Stimulated activated CD4-positive, alpha-beta T cell treated with anti-CD3 and anti-CD28 coated beads, Interleukin-1b, Interleukin-23, amount 100 ng/mL, for 24 hours (primary cell): Measurements from ENCODE around the gene TBX1.

Experiments used
- DNase-seq, 4 experiments: peaks; one replicate each; pipeline ENCODE4 v3.0.0-alpha.2; 2020; ENCODE audit warnings: low read depth in 4 of 4, low spot score in 1 of 4

Gene TBX1

DNA sequence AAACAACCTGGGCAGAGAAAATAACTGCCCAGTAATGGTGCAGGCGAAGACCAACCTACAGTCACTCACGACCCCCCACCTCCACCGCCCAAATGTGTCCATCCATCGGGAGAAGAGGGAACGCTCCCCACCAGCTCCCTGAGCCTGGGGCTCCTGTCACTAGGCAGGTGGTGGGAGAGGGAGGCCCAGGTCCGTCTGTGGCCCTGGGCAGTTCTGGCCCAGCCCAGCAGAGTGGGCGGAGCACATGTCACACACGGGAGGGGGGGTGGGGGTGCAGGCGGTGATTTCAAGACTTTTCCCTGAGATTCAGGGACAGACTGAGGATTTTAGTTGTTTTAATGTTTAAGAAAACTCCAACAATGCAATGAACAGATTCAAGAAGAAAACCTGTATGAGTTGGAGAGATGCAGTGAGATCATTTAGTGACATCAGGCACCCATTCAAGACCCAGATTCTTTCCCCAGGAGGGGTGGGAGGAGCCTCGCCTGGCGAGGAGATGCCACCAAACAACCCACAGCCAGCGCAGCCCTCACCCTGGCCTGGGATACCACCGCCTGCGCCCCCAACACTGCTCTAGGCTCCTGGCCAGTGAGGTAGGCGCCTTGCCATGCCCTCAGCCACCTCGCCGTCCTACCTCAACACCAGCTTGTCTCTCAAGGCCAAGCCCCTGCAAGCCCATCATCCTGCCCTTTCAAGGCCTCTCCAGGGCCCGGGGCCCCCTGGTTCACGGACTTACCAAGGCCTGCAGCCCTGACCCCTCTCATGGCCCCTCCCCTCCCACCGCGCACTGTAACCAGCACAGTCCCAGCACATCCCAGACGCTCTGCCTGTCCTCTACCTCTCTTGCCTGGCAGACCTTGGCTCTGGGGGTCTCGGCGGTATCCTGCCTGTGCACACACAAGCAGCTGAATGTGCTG lies 36.8 kb downstream of the TBX1 start:
- DNase-seq, result no peak

DNA sequence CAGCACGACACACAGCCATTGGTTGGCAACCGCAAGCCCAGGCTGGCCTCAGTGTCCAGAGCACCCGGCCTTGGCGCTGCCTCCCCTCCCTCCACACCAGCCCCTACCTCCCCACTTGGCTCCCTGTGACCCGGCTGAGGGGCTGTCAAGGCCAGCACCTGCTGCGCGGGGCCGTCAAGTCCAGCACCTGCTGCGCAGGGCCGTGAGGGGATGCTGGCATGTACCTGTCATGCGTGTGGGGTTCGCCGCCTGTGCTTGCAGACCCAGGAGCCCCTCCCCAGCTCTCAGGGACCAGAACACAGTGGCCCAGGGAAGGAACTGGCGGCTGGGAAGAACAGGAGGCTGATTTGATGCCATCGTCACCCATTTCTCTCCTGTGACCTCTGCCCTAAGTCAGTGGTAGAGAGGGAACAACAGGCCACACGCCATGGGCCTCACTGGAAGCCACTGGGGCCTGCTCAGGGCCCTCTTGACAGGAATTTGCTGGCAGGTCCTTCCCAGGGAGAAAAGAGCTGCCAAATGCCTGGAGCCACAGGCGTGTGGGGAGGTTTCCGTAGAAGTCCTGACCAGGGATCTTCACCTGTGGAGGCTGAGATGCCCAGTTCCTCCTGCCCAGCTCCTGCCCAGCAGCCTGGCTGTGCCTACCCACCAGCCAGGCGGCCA lies 37.6 kb downstream of the TBX1 start:
- DNase-seq, result no peak

DNA sequence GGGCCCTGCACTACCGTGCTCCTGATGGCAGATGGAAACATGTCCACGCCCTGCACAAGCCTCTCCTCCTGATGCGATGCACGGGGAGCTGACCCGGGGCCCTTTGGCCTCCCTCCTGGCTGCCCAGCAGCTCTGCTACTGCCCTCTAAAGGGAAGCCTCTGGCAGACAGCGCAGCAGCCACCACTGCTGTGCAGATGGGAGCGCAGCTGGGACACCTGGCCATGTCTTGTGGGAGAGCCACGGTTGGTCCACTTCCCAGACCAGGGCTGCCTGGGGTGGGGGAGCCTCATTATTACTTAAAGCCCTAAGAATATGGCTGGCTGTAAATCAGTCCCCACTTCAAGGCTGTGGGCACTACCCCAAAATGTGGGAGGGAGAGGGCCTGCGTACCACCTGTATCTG lies 38.3 kb downstream of the TBX1 start:
- no peak for DNase-seq

DNA sequence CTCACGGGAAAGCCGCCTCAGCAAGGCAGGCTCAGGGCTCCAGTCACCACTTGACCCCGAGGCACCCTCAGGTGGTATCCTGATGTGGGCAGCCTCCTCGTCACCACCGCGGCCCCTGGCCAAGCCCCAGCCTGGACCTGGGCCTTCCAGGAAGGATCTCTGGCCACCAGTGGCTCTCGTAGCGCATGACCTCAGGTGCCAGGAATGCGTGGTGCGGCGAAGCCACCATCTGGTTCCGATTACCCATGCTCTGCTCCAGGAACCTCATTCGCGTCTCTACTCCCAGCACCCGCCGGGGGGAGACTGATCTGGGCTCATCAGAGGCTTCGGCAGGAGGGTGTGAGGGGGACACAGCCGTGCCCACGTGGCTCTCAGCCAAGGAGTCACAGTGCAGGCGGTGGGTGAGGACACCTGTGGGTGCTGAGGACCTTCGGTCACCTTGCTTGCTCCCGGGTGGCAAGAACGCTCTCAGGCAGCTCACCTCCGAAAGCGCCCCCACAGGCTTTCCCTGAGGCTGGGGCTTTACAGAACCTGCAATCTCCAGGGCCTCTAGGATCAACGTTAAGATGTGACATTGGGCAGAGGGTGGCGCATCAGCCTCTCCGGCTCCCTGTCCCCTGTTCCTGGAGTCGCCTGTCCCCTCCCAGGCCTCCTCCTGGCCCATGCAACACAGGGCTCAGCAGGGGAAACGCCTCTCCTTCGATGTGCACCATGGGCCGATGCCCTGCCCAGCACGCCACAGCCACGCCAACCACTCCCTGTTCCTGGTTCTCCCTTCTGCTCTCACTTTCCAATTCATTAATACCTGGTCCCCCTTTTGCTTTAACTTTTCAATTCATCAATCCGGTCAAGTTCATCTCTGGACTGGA lies 39.0 kb downstream of the TBX1 start:
- DNase-seq, result no peak

DNA sequence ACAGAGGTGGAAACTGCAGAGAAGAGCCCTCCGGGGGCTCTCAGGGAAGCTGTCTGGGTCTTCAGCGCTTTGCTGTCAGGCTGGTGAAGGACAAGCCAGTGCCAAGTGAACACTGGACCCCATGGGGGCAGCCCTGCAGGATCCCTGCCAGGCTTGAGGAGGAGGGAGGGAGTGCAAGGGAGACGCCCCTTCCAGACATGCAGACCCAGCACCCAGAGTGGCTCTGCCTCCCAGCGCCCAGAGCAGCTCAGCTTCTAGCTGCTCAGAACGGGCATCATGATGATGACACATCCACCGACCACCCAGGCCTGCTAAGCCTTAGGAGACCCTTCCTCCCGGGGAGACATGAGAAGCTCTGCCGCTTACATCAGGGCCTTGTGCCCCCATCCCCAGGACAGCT lies 39.7 kb downstream of the TBX1 start:
- DNase-seq, result no peak

DNA sequence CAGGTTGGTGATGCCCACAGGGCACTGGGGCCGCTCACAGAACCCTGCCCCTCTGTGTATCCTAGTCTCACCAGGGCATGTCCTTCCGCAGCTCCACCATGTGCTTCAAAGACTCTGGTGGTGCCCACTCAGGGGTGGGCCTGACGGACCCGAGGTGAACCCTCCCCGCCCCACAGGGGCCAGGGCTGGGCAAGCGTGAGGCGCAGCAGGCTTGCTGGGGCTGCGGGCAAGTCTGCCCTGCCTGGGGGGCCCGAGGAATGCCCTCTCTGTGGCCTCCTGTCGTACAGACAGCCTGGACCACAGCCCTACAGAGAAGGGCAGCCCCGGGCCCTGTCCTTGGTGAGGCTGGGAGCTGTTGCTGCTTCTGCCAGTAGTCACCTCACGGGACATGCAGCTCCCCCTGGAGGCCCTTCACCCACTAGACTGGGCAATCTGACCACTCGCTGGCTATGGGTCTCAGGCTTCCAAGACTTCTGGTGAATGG lies 40.2 kb downstream of the TBX1 start:
- DNase-seq, result no peak

DNA sequence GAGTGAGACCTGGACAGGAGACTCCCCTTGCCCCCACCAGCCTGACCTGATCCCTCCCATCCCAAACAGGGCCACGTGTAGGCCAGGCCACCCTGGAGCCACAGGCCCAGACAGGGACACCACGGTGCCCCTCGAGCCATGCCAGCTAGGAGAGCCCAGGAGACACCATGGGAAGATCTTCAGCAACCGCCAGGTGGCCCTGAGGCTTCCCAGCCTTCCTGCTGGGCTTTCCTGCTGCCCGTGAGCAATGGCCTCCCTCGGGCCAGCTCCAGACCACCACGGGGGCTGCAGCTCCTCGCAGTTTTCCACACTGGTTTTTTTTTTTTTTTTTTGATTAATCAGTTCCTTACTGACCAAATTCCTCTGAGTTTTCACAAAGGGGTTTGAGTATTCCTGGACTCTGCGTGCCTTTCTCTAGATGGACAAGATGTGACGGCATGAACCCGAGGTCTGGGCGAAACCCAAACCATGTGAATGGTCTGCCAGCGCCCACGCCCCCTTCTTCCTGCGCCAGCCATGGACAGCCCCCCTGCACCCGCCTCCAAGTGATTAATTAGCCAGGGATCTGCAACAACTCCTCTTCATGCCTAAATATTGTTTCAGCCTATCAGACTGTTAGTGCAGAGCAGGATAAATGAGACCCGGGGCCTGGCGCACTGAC lies 40.9 kb downstream of the TBX1 start:
- no peak for DNase-seq

DNA sequence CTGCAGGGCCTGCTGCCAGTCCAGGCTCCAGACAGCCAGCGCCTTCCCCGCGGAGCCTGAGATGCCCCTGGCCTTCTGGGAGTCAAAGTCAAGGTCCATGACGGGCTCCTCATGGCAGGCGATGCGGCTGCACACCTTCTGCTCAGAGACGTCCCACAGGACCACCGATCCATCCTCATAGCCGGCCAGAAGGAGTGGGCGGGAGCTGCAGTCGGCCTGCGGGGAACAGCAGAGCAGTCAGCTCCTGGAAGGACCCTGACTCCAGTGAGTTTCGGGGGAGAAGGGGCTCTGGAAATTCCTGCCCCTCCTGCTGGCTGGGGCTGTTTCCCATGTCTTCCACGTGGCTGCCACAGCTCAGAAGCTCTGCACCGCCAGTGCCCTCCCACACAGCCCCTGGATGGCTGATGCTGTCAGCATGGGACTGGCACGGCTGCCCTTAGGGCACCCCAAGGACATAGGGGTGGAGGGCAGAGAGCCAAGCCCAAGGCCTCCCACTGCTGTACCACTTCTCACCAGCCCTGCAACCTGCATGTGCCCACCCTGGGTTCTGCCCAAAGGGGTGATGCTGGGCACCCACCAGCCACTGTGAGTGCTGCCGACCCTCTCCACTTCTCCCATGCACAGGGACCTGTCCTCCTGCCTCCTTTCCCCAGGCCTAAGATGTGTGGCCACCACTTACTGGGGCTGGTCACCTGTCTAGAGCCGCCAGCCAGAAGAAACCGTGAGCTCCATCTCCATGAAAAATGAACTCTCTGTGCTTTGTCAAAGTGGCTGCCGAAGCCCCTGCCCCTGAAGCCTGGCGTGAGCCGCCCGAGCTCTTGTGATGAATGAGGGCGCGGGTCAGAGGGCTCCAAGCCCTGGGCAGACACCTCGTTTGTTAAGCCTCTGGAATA lies 41.7 kb downstream of the TBX1 start:
- DNase-seq, result no peak

DNA sequence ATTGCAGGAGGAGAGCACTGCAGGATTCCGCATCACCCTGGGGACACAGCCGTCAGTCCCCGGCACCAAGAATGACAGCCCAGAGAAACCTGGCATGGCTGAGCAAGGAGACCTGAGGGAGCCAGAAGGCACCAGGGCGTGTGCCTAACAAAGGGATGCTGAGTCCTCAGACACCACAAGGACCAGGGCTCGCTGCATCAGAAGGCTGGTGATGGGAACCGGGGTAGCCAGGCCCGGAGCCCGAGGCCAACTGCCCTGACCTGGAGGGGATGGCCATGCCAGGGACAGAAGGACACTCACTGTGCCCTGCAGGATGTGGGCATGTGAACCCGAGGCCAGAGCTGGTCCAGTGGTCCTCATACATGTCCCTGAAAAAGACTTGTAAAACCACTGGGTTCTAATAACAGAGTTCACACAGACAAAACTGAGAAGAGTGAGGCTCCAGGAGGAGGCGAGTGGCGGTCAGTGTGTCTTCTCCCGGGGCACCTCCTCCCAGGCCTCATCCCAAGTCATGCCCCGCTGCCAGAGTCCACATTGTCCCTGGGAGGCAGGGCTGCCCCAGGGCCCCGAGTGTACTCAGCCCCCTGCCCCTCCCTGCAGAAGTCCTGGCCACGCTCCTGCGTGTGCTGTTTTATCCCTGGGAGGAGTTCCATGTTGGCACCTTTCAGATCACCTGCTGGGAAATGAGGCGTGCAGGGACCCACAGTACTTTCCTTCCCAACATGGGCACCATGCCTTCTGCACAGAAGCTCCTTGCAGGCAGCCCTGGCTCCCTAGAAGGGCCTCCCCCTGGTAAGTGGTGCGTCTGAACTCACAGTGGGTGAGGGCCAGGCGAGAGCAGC lies 42.5 kb downstream of the TBX1 start:
- no peak for DNase-seq

DNA sequence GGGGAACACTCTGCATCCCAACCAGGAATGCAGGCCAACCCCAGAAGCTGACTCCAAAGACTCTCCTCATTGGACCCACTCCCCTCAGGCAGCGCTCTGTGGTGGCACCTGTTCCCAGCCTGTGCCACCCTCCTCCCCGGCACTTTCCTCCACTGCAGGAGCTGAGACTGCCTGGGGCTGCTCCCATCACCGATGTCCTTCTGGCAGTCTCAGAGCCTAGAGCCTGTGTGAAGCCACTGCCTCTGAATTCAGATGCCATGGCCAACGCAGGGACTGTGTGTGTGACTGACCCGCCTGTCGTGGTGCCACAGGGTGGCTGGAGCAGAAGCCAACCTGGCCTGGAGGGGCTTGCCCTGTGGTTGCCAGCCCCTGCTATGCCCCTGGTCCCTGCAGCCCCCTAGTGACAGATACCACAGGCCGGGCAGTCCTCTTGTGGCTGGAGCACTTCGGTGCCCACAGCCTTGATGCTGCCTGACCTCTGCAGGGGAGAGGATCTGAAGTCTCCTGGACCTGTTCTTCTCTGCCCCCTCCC lies 43.2 kb downstream of the TBX1 start:
- no peak for DNase-seq

DNA sequence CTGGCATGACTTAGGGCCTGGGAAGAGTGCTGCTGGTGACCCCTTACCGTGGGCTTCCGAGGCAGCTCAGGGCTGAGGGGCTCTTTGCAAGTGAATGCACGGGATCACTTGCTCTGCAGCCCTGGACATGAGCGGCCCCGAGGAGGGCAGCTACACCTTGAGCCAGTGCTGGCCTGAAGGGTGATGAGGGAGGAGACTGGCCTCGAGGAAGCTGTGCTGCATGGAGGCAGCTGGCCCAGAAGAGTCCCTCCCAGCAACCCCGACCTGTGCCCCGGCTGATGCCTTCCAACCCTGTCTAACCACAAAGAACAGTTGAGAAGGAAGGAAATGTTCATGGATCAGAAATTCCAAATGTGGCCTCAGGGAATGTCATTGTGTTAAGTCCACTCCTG lies 45.2 kb downstream of the TBX1 start:
- DNase-seq, result no peak

DNA sequence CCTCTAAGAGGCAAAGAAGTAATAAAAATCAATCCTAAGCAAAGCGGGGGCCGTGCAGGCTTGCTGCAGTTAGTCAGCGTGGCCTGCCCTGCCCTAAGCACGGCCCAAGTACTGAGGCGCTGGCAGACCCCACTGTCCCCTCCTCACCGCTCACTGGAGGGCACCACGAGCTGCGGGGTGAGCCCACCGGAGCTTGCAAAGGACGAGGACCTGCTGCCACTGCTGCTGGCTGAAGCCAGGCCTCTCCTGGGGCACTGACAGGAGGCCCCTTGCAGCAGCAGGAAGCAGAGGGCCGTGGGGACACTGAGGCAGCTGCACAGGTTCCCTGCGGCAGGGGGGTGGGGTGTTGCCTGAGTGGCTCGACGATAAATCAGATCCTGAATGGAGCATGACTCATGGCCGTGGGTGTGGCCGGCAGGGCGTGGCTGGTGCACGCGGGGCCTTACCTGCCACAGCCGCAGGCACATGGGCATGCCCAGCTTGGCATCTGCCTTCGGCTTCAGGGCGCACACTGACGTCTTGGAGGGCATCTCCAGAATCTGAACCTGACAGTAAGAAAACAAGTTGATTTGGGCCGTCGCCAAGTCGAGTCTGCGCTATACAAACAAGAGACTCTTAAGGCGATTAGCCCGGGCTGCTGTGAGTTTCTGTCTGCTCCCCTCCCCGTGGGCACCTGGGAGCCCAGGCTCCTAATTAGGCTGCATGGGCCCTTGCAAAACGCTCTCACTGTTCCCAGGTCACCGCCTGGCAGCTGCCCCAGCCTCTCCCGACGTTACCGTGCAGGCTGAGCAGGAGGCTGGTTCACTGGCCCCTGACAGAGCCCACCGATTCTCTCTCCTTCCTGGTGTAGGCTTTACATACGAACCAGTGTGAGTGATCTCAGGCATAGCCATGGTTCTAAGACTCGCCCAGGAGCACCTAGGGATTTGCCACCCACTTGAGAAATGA lies 45.9 kb downstream of the TBX1 start:
- DNase-seq, result no peak

DNA sequence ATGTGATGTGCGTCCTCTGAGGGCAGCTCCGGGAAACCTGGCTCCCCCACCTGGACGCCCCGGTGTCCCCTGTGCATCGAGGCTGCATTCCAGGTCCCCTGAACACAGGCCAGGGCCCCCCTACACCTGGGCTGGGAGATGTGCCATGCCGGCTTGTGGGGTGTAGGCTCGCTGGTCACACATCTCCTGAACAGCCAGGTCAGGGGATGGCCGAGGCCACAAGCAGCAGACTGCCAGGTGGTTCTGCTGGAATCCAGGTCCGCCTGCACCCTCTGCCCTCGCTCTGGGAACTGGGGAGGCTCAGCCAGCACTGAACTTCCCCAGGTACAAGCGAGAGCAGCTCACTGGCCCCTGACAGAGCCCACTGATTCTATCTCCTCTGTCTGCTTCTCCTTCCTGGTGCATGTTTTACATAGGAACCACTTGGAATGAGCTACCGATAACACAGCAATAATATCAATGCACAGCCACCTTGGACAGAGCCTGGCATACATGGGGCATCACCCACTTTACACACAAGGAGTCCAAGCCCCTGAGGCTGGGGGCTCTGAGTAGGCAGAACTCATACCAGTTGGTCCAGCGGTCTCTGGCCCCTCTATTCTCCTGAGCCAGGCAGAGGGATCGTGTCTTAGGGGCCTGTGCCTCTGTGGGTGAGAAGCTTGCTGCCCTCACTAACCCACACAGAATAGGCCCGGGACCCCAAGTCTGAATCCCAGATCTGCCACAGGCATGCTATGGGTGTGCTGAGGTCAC lies 46.8 kb downstream of the TBX1 start:
- DNase-seq, result no peak

DNA sequence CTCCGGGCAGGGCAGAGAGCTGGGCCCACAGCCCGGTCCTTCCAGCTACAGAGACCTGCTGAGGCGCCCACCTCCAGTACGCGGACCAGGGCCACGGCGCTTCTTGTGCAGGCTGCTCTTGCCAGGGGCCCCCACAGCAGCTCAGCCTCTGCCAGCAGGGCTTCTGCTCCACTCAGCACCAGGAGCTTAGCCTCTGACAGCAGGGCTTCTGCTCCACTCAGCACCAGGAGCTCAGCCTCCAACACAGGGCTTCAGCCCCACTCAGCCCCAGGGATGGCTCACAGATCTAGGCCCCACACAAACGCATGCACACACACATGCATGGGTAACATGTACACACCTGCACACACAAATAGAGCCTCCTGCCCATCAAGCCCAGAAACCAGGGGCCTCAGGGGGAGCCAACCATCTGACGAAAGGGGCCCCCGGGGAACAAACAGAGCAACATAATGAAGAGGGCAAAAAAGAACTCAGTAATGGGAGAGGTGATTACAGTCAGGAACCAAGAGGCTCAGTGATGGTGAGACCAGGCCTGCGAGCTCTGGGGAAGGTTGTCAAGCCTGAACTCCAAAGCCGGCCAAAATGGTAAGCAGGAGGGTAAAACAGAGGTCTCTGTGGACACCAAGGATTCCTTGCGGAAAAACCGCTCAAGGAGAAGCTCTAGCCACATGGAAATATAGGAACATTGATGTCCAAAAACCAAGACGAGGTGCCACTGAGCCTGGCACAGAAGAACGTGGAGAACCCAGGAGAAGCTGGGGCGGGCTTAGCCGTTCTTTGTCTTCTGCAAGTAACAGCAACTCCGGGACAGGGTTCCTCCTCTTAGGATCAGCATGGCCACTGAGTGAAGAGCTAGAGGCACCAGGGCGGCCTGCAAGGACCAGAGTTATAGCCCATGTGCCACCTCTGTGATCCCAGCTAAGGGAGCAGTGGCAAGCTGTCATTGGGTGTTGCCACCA lies 47.6 kb downstream of the TBX1 start:
- DNase-seq, result no peak

DNA sequence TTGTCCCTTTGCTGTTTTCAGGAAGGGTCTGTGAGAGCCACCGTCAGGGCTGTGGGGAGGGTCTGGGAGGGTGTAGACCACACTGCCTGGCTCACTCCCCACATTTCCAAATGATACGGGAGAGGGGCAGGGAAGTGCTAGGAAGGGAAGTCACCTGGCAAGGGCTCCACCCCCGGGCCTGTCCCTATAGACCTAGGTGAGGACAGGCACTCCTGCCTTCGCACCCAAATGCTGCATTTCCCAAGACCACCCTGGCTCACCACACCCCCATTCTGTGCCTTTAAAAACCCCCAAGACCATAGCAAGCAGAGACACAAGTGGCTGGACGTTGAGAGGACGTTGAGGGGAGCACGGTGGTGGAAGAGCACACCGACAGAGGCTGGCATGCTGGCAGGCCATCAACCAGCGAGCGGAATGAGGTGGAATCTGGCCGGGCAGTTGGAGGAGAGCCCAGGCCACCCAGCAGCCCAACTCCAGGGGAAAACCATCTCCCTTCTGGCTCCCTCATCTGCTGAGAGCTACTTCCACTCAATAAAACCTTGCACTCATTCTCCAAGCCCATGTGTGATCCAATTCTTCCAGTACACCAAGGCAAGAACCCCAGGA lies 48.4 kb downstream of the TBX1 start:
- no peak for DNase-seq
